Breast epithelium (tissue), 4 donors: Measurements from ENCODE around the gene SMAD7. TPM values are rescaled to one million over a fixed set of nuclear protein-coding genes. Genes with fewer than 3 reads are reported as not detected.

Source experiments
- DNase-seq, 2 donors: peaks; one replicate each; pipeline ENCODE4 v3.0.0-alpha.2; 2019; ENCODE audit warnings: low spot score in 2 of 2
- H3K27ac ChIP-seq, 2 donors: fragments of 200-600 bp; sonication (generic) in 1 of 2; one replicate each; pipeline ENCODE4 v1.5.1; 2016 to 2019; ENCODE audit warnings: mild to moderate bottlenecking in 1 of 2
- H3K27me3 ChIP-seq, 2 donors: fragments of 200-600 bp; sonication (generic) in 1 of 2; one replicate each; pipeline versions ENCODE4 v1.5.1 to v1.6.0; 2017 to 2019; ENCODE audit warnings: control low read depth in 1 of 2, mild to moderate bottlenecking in 1 of 2
- H3K36me3 ChIP-seq: fragments of 200-600 bp; one replicate; pipeline ENCODE4 v1.5.1; 2019
- H3K4me1 ChIP-seq, 2 donors: fragments of 200-600 bp; sonication (generic); one replicate each; pipeline ENCODE4 v1.5.1; 2016 to 2019; ENCODE audit warnings: control low read depth in 1 of 2
- H3K4me3 ChIP-seq, 3 donors: fragments of 200-600 bp; sonication (generic); 1 replicate in 2 of 3; 2 replicates in 1 of 3; pipeline ENCODE4 v1.5.1; 2016 to 2019; ENCODE audit warnings: mild to moderate bottlenecking in 3 of 3, moderate library complexity in 2 of 3
- H3K9me3 ChIP-seq, 2 donors: fragments of 200-600 bp; sonication (generic) in 1 of 2; one replicate each; pipeline ENCODE4 v1.5.1; 2016 to 2019; ENCODE audit warnings: control low read depth in 1 of 2
- POLR2A ChIP-seq: fragments of 450-650 bp; IDR thresholded peaks from one replicate; pipeline ENCODE4 v1.6.1; 2016; ENCODE audit warnings: antibody characterized with exemption, mild to moderate bottlenecking, moderate library complexity
- POLR2AphosphoS5 ChIP-seq, 3 donors: sonication (generic); formaldehyde crosslinking; IDR thresholded peaks; one replicate each; pipeline ENCODE4 v1.6.1; 2017; ENCODE audit warnings: antibody characterized with exemption in 3 of 3
- intact Hi-C: fragments of 100-400 bp; cut with DNase I; formaldehyde crosslinking; loops from one replicate; pipeline ENCODE4 v1.15.1; 2023; ENCODE audit warnings: low total_unique reads
- total RNA-seq, 3 donors: library from RNA; depleted of rRNA; stranded (reverse); fragments of >200 nt; gene quantifications; one replicate each; pipeline ENCODE4 v1.1.0, GENCODE V29; 2016
- TF ChIP-seq, protein P1 (sequence below), 3 donors: fragments of 450-650 bp; IDR thresholded peaks; one replicate each; pipeline ENCODE4 v1.5.1; 2016 to 2017; ENCODE audit warnings: antibody characterized with exemption in 3 of 3, mild to moderate bottlenecking in 3 of 3, moderate library complexity in 3 of 3

SMAD7 gene
- total RNA-seq, 3 donors from 2014 or later = 17.4 to 21.2 (median 20.6) TPM

DNA sequence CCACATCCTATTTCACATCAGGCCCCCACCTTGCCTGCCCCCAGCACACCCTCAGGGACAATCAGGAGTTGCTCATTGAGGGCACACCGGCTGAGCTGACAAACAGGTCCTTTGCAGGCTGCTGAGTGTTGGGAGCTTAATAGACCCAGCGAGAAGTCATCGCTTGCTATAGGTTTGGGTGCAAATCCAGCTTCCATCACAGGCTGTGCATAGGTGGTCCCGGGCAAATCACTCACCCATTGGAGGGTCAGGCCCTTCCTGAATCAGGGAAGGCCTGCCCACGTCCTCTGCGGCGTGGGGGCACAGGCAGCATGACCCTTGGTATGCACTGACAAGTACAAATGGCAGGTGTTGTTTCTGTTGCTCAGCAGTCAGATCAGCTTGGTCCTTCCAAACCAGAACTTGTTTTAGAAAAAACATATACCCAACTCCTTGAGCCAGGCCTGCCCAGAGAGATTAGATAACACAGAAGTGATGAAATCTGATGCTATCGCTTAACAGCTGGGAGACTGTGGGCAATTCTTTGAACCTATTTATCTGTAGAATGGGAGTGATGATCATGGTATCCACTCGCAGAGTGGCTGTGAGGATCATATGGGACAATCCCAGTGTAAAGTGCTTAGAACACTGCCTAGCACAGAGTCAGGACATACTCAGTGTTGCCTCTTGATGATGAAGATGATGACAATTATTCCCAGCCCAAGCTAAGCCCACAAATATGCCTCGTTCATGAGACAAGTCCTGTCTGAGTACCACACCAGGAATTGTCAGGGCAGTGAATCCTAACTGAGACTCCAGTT is 34.9 kb downstream of the SMAD7 start:
- Histone ChIP-seq H3K9me3 (no peaks in the 10 kb centered on the region), H3K36me3 (no peaks in the 10 kb centered on the region), H3K4me1 (no peaks in the 10 kb centered on the region), H3K4me3 (no peak overlapping the region), H3K27ac (no peak overlapping the region), H3K27me3 (no peaks in the 10 kb centered on the region)
- intact Hi-C loops = no loop called here
- TF ChIP-seq, protein P1, sequence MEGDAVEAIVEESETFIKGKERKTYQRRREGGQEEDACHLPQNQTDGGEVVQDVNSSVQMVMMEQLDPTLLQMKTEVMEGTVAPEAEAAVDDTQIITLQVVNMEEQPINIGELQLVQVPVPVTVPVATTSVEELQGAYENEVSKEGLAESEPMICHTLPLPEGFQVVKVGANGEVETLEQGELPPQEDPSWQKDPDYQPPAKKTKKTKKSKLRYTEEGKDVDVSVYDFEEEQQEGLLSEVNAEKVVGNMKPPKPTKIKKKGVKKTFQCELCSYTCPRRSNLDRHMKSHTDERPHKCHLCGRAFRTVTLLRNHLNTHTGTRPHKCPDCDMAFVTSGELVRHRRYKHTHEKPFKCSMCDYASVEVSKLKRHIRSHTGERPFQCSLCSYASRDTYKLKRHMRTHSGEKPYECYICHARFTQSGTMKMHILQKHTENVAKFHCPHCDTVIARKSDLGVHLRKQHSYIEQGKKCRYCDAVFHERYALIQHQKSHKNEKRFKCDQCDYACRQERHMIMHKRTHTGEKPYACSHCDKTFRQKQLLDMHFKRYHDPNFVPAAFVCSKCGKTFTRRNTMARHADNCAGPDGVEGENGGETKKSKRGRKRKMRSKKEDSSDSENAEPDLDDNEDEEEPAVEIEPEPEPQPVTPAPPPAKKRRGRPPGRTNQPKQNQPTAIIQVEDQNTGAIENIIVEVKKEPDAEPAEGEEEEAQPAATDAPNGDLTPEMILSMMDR (IDR thresholded peaks at IDR 0.05) = no peak
- TF ChIP-seq POLR2AphosphoS5 (IDR thresholded peaks at IDR 0.05) = no peak
- no peak for TF ChIP-seq POLR2A
- DNase-seq = no peak

DNA sequence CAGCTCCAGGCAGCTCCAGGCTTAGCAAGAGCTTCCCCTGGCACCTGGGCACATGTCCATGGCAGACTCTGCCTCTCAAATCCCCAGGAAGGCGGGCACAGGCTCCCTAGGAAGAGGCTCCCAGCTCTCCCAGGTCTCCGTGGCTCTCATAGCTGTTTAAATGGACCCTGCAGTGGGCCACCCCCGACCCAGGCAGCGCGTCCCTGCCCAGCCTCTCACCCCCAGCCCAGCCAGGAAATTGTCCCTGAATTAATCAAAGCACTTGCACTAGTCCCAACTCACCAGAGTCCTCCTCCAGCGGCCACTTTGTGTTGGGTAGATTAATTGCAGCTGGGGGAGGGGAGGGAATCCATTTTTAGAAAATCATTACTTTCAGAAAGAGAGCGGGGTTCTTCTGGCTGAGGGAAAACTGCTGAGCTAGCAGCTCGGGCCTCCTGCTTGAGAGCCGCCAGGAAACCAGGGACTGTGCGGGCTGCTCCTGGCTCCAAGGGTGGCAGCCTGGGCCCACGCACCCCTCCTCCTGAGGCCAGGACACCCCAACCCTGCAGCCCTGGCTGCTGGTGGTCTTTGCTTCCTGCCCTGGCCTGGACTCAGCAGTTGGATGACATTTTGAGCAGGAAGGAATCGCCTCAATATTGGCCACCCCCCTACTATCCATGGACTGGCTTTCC is 36.0 kb downstream of the SMAD7 start:
- no peak for DNase-seq
- Histone ChIP-seq H3K27me3 (no peaks in the 10 kb centered on the region), H3K9me3 (no peaks in the 10 kb centered on the region), H3K4me3 (no peak overlapping the region), H3K36me3 (no peaks in the 10 kb centered on the region), H3K4me1 (no peaks in the 10 kb centered on the region), H3K27ac (no peak overlapping the region)
- intact Hi-C loops = no loop called here
- TF ChIP-seq, protein P1 (IDR thresholded peaks at IDR 0.05) = no peak
- TF ChIP-seq POLR2A (no peak), POLR2AphosphoS5 (IDR thresholded peaks at IDR 0.05) (no peak)

DNA sequence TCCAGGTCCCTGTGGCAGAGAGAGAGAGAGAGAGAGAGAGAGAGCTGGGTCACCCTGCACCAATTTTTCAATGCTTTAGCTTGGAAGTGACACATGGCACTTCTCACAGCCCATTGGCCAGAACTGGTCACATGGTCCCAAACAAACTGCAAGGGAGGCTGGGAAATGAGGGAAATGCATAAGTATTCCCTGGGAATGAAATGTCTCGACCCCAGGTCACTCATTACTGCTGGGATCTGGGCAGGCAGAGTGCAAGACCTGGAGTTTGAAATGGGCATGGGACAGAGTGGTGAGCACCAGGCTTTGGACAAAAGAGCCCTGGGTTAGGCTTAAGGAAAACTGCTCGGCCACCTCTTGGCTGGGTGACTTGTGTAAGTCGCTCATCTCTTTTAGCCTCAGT is 37.0 kb downstream of the SMAD7 start:
- no peaks in the 10 kb centered on the region for H3K9me3 ChIP-seq
- no peaks in the 10 kb centered on the region for H3K27me3 ChIP-seq
- no peaks in the 10 kb centered on the region for H3K36me3 ChIP-seq
- intact Hi-C loops = no loop called here
- H3K4me1 ChIP-seq = no peaks in the 10 kb centered on the region
- no peak overlapping the region for H3K4me3 ChIP-seq
- DNase-seq = no peak
- TF ChIP-seq, protein P1 (IDR thresholded peaks at IDR 0.05) = no peak
- TF ChIP-seq POLR2A (no peak), POLR2AphosphoS5 (IDR thresholded peaks at IDR 0.05) (no peak)
- no peak overlapping the region for H3K27ac ChIP-seq

DNA sequence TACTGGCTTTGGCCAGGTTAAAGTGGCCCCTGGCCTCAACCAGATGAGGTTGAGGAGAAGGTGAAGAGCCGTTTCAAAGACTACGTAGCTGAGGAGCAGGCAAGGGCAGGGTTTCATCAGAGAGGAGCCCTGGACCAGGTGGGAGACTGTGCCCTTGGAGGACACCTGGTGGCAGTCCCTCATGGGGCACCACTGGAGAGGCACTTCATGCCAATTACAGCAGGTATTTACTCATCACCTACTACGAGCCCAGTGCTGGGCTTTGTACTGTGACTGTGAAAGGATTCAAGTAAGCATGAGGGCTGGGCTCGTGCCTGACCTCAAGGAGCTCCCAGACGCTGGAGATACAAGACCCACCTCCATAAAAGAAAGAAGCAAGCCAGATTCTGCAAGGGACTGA is 37.6 kb downstream of the SMAD7 start:
- TF ChIP-seq POLR2AphosphoS5 (IDR thresholded peaks at IDR 0.05) (no peak), POLR2A (no peak)
- TF ChIP-seq, protein P1 (IDR thresholded peaks at IDR 0.05) = no peak
- no peaks in the 10 kb centered on the region for H3K4me1 ChIP-seq
- H3K36me3 ChIP-seq = no peaks in the 10 kb centered on the region
- DNase-seq = no peak
- intact Hi-C loops = no loop called here
- H3K27ac ChIP-seq = no peak overlapping the region
- no peak overlapping the region for H3K4me3 ChIP-seq
- H3K27me3 ChIP-seq = no peaks in the 10 kb centered on the region
- no peaks in the 10 kb centered on the region for H3K9me3 ChIP-seq

DNA sequence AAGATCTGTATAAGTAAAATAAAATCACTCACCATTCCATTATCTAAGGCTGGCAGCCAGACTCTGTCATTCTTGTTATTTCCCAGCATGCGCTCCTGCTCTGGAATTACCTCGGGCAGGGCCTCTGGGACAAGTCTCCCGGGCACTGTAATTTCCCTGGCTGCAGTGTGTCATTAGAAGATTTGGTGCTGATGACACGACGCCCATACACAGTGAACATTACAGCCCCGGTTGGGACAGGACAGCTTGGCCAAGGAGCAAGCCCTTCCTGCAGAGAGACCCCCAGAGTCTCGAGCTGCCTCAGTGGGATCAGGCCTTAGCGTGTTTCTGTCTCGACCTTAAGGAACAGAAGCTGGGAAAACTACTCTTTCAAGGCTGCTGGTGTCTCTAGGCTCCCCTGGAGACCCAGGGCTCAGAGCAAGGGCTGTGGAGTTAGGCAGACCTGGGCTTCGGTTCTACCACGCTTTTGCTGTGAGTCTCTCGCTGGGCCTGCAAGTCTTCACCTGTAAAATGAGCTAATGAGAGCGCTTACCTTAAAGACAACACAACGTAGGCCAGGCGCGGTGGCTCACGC is 39.7 kb downstream of the SMAD7 start:
- no peaks in the 10 kb centered on the region for H3K27me3 ChIP-seq
- H3K4me3 ChIP-seq = no peak overlapping the region
- H3K27ac ChIP-seq = no peak overlapping the region
- TF ChIP-seq POLR2A (no peak), POLR2AphosphoS5 (IDR thresholded peaks at IDR 0.05) (no peak)
- TF ChIP-seq, protein P1 (IDR thresholded peaks at IDR 0.05) = no peak
- H3K36me3 ChIP-seq = no peaks in the 10 kb centered on the region
- no peaks in the 10 kb centered on the region for H3K9me3 ChIP-seq
- no peaks in the 10 kb centered on the region for H3K4me1 ChIP-seq
- intact Hi-C loops = no loop called here
- DNase-seq = no peak
